NCI-H2171 (cell line): ENCODE results near the gene CYREN.
A peak's percentile ranks its signal among the peaks of the same experiment; 100 is the strongest.
"Not testable (repeated sequence)": the region's sequence is repeated elsewhere in the genome, so short reads cannot be mapped to it uniquely, and the experiment has no call there.

Source experiments
- DNase-seq: peaks from one replicate; lab custom pipeline; 2025; lab: John Stamatoyannopoulos, UW

The CYREN gene, protein sequence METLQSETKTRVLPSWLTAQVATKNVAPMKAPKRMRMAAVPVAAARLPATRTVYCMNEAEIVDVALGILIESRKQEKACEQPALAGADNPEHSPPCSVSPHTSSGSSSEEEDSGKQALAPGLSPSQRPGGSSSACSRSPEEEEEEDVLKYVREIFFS

DNA sequence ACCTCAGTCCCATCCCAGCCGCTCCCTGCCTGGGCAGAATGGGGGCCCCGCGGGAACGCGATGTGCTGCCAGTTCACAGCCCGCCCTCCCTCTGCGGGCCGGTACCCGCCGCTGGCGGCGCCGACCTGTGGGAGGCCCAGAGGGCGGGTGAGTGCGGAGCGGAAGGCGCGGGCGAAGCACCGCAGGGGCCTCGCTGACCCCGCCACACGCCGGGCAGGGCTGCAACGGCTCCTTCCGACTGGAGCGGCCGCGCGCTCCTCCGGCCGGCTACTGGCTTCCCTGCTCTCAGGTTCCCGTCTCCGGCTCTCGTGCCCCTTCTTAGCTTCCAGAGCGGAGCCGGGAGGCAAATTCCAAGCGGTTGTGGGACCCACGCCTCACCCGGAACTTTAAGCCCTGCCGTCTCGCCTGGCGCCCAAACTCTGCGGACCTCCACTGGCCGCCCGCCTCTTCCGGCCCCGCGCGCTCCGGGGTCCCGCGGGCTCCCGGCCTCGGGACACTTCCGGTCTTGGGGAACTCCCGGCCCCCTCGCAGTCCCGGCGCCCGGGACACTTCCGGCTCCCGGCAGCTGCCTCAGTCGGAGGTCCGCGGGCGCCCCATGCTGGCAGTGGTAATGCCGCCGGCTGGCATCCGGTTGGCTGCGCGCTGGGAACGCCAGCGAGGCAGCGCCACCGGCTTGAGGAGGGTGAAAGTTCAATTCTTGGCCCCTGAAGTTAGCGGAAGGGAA lies at the start of gene CYREN:
CYREN (minus strand) TSS at position 434 of the 724 bp plus-strand sequence. CDS start 1,785 bp downstream, outside the sequence.
- peak; percentile 94 for DNase-seq

DNA sequence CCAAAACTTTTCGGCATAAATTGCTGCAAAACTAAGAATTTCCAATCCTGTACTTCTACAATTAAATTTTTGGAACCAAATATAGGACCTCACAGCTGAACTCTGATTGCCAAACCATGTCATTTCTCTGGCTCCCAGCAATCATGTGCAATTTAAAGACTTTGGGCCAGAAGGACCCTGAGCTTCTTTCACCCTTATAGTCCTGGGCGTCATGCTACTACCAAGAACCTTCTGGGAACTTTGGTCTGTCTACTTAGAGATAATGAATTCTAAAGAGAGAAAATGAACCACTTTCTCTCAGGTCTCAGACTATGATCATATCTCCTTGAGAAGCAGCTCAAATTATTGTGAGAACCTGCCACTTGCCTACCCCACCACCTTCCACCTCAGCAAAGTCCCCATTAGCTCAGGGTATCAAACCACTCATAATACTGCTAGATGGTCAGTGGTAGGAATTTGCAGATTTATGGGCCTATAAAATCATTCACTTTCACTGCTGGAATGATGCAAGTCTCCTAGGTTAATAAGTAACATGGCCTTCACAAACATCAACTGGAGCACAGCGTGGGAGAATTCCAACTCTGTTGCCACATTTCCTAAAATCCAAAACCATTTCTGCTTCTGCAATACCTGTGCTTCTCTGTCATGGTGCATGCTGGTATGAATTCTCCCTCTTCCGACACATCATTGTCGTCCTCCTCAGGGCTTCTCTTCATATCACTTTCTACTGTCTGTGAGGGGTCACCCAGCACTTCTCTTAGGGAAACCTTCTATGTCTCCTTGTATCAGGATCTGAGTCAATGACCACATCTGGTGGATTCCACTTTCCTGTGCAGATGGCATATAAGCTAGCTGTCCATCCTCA lies 47.4 kb upstream of the CYREN start:
- DNase-seq: no peak

DNA sequence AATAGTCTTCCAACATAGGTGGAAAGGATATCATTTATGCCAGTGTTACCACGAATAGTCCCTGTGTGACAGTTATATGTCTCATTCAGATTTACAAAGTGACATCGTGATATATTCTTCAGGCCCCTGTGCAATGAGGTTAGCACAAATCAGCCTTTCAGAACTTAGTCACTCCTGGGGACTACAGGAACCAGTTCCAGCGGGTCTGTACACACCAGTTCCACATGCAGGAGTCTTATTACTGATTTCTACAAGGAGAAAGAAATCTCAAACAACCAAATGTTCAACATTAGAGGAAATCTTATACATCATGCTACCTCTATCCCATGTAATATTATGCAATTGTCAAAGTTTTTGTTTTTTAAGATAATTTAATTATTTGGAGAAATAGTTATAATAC lies 45.2 kb upstream of the CYREN start:
- DNase-seq: no peak

DNA sequence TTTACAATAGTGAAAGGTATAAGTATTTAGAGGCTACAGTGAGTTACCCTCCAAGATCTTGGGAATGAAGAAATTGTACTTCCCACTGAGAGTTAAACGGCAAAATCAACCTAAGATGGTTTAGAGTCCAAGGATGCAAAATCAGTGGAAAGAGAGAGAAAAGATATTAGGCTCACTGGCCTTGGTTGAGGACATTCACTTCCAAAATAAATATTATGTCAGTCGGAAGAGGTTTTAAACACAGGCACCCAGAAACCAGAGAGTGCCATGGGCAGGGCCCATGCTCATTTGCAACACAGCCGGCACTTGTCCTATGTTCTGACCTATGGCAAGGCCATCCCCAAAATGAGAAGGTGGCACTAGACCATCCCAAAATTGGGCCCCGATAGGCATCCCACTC lies 44.7 kb upstream of the CYREN start:
- DNase-seq: no peak

DNA sequence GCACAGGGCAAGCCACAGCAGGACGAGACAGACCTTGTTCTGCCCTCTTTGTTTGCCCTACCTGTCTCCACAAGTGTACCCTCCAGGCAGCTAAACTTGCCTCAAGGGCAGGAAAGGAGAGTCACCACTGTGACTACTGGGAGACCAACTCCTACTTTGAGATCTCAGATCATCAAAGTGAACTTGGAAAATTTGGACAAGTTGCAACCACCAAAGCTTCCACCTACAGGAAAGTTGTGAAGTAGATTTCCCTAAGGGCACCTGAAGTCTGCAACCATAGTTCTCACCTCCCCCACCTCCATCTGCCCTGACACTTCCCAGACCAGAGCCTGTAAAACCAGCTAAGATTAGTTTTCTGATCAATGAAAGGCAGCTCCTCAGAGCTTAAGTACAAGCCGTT lies 43.3 kb upstream of the CYREN start:
- DNase-seq: no peak

DNA sequence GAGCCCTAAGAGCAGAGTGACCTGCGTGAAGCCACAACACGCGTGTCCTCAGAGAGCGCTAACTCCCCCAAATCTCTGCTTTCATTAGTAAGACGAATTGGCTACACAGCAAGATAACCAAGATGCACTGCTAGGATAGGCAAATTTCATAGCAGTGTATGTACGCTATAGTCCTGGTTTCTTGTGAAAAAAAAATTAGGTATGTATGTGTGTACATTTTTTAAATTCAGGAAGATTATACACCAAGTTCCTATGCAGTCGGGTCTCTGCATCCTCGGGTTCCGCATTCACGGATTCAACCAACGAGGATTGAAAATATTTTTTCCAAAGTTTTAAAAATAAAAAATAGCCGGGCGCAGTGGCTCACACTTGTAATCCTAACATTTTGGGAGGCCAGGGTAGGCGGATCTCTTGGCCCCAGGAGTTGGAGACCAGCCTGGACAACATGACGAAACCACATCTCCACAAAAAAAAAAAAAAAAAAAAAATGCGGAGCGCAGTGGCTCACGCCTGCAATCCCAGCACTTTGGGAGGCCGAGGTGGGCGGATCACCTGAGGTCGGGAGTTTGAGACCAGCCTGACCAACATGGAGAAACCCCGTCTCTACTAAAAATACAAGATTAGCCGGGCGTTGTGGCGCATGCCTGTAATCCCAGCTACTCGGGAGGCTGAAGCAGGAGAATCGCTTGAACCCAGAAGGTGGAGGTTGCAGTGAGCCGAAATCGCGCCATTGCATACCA lies 41.6 kb upstream of the CYREN start:
- DNase-seq: not testable (repeated sequence)

DNA sequence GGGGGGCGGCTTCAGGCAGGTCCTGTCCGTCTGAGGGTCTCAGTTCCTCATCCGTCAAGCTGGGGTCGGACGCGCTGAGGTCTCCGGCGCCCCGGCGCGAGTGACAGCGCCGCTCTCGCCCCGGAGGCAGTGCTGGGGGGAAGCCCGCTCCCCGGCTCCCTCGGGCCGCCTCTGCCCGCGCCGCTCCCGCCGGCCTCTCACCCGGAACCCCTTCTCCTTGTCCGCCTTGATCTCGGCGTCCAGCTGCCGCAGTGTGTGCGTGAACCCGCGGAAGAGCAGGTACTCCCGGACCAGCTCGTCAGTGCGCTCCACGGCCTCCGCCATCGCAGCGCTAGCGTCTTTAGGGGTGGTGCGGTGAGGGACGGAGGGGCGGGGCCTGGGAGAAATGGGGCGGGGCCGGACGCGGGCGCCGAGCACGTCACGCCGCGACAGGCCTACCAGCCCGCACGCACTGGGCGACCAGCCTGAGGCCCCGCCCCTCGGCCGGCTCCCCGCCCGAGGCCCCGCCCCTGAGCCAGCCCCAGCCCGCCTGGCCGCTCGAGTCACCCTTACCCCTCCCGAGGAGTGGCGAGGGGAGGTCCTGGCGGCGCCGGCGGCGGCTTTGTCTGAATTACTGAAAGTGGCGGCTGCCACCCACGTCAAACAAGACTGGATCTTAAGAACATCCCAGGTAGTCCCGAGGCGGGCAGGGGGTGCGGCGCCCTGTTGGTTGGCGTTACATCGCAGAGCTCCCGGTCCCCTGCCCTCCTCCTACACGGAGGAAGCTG lies 40.9 kb upstream of the CYREN start, which contains the start of gene WDR91:
WDR91 (minus strand) TSS at position 348 of the 767 bp plus-strand sequence; CDS start at position 324, 24 bp downstream.
- peak; percentile 87 for DNase-seq

DNA sequence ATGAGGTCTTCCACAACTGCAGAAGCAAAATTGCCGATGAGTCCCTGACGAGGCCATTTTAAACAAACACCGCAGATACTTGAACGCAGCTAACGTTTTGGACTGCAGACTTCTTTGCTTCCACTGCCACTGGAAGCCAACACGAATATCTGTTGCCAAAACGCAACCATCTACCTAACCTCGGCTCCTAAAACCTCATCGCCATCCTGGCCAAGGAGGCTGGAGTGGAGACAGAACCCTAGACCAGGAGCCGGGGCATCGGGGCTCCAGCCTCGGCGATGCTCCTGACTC lies 40.3 kb upstream of the CYREN start:
- DNase-seq: no peak

DNA sequence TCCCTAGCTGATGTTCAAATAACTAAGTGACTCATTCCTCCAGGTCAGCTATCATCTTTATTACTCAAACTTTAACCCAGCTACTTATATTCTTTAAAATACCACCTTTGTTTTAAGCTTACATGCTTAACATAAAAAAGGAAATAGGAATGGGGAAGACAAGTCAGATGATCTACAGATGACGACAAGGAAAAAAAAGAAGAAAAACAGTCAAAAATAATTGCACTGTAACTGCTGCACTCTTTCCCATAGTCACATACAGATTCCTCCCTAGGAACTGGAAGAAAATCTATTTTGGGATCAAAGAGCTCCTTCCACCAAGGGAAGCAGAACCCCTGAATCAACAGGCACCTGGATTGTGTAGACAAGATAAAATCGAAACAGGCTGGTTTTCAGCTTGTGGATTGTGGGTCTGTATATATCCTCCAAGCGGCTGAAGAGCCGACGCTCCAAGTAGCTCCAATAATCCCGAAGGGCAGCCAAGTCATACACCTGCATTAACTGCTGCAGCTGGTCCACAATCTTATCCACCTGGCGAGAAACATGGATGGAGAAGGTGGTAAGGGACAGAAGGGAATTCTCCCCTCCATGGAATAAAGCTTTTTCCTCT lies 38.8 kb upstream of the CYREN start:
- no peak for DNase-seq

DNA sequence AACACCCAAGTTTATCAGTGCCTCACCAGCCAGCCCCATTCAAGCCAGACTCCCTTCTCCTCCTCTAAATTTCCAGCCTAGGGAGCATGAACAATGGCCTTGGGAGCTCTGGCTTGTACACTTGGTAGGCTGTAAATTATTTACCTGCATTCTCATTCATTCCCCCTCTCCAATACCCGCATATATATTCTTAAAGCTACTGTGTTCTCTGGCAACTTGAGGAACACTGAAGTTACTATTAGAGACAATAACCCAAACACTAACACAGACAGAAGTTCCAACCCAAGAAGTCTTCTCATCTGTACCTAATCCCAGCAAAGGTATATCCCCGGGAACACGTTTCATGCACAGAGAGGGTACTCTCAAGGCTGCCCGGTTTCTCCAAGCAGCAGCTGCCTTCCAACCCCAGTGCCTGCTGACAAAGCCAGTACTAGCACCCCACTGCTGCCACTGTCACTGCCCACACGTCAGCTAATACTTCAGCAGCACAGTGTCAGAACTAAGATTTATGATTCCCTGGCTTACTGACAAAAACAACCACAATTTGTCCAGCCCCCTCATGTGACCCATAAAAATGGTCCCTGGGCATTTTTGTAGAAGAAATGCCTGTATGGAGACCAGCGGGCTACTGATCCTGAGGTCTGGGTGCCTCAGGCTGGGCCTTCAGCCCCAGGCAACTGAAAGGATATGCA lies 37.7 kb upstream of the CYREN start:
- no peak for DNase-seq

DNA sequence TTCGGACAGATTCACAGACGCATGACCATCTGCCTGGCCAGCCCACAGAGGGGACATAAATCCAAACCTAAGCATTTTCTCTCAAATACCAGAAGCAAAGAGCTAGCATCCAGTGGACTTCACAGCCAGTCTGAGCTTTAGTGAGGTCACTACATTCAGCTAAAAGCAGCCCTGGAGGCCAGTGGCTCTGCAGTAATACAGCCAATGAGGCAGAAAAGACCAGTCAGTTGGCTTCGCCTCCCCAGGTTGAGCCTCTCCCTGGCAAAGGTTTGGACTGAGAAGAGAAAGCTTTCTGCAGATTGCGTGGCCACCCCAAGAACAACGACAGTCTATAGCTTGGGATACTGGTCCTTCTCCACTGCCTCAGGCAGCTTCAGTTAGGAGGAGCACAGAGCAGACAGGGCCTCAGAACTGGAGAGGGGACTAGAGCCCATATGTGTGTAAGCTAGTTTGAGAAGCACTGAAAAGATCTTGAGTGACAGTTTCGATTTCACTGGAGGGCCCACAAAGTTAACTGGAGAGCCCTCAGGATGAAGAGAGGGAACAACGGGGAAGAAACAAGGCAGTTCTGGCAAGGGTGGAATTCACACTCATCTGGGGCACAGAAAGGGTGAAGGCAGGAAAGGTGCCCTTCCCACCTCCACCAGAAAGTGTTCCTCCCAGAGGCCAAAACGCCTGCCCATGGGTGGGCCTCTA lies 37.0 kb upstream of the CYREN start:
- DNase-seq: no peak

DNA sequence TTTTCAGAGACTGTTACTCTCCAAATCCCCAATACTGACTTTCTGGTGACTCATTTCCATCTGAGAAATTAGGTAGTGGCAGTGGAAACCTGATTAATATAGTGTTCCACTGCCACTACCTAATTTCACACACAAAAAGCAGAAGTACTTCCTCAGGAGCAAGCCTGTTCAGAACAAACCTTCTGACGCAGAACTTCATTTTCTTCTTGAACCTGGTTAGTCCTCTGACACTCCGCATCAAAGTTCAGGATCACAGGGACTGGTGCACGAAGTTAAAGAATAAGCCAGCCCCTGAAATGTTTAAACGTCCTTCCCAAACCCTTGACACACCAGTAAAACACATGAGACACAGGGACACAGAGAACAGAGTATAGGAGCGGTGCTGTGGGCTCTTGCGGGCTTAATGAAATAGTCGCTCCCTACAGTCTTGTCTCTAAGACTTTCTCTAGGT lies 36.5 kb upstream of the CYREN start:
- no peak for DNase-seq

DNA sequence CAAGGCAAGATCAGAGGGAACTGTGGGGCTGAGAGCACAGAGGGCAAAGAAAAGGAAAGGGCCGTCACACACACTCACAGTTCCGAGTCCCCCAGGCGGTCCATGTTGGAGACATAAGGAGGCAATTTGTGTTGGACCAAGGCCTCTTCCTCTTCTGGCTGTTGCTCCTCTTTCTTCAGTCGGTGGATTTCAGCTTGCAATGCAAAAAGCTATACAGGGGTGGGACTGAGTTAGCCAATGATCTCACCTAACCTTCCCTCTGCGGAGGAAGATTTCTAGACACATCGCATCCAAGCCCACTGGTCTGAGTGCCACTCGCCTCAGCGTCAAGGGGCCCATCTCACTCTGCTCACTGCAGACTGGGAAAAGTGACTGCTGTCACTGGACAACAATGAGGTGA lies 35.3 kb upstream of the CYREN start:
- DNase-seq: no peak

DNA sequence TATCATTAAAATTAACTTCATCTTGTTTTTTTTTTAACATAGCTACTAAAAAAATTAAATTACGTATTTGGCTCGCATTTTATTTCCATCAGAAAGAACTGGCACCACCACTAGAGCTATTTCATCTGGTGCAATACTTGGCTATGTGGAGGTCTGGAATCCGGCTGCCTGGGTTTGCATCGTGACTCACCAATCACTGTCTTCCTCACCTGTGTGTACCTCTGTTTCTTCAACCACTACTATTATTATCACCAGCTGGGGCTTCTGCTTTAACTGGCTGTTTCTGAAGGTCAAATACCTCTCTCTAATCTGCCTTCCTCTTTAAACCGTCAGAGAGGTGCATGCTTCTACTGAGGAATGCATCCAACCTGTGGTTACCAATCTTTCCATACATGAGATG lies 34.4 kb upstream of the CYREN start:
- DNase-seq: no peak

DNA sequence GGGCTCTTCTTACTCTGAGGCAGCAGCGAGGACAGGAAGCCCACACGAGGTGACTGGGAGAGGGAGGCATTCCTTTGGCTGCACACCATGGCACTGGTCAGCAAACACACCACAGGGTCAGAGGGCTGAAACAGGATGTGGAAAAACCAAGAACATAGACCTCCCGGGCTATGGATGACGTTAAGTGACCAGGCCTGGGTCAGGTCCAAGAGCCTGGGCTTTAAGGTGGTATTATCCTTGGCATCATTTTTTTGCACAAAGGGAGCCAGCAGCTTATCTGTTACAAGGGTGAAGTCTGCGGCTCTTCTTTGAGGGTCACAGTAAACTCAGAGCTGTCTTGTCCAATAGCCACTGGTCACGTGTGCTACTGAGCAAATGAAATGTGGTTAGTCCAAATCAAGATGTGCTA lies 33.8 kb upstream of the CYREN start:
- DNase-seq: no peak

DNA sequence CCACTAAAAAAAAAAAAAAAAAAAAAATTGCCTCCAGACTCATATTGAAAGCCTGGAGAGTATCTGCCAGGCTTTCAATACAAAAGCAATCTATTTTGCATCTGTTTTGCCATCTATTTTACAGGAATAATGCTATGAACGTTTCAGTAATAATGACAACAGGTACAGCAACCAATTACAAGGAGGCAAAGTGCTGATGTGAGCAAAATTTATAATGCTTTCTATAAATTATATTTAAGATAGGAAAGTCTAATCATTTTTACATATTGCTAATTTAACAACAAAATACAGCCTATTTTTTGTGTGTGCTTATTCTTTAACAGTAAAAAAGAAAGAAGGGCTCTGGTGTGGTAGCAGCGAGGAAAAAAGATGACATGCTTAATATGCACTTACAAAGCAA lies 30.8 kb upstream of the CYREN start:
- no peak for DNase-seq

DNA sequence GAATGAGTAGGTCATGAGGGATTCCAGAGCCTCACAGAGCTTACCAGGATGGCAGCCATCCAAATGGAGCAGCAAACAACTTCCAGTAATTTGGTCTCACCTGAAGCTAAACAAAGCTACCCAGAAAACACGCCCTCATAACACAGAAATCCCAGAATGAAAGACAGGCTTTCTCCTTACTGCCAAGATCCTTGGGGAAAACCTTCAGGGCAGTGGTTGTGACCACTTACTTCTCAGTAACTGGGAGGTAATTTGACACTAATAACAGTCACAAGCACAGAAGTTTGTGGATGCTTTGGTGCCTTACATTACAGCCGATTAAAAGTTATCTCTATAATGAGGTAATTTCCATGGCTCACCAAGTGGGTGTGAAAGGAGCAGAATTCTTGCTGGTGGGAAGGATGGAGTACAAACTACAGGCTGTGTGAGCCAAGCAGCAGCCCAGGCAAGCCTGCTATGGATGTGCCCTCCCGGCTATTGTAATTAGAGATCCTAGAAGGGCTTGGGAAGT lies 30.4 kb upstream of the CYREN start:
- DNase-seq: no peak

DNA sequence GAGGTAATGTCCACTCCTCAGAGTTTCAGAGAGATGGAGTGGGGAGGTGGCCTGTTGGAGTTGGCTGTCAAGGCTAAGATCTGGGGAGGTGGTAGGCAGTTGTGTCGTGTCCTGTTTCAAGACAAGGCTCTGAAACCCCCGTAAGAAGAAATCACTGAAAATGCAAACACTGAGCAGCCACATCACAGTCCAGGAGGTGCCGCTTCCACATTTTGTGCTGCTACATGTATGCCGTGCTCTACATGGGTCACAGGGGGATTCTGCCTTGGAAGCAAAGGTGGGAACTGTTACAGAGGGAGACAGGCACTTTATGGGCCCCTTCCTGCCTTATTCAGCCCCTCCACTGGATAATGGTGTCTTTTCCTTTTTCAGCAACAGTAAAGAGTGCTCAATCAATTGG lies 28.9 kb upstream of the CYREN start:
- DNase-seq: no peak

DNA sequence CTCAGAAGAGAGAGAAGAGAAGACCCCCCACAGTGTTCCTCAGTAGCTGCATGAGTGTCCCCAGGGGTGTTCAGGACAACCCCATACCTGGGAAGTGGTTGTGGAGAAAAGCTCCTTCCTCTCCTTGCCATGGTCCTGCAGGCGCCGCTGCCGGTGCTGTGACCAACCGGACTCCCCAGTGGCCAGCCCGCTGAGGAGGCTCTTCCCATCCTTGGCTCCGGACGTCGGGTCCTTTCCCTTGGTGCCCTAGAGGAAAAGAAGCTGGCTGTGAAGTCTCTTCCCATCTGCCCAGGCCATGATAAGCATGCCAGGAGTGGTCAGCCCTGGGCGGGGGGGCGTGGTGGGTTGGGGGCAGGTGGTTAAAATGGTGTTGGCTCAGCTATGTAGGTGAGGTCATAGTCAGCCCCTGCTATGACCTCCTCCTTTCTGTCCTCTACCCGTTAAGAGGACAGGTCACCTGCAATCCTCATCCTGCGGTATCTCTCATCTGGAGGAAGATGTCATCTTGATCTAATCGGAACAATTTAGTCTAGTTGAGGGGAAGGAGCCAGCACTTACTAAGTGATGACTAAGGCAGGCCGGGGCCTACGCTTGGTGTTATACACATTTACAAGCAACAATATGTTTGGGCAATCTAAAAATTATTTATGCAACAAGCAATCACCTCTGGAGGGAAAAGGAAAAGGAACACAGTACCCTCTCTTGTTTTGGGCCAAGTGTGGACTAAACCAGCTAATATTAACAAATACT lies 27.6 kb upstream of the CYREN start:
- DNase-seq: no peak
